ENCODE data around the gene SH3PXD2A. TPM values are rescaled to one million over a fixed set of nuclear protein-coding genes. Genes with fewer than 3 reads are reported as not detected.

SH3PXD2A gene
- total and polyA plus RNA-seq, 12 donors = 5.7 to 34.5 (median 19.2) TPM

DNA sequence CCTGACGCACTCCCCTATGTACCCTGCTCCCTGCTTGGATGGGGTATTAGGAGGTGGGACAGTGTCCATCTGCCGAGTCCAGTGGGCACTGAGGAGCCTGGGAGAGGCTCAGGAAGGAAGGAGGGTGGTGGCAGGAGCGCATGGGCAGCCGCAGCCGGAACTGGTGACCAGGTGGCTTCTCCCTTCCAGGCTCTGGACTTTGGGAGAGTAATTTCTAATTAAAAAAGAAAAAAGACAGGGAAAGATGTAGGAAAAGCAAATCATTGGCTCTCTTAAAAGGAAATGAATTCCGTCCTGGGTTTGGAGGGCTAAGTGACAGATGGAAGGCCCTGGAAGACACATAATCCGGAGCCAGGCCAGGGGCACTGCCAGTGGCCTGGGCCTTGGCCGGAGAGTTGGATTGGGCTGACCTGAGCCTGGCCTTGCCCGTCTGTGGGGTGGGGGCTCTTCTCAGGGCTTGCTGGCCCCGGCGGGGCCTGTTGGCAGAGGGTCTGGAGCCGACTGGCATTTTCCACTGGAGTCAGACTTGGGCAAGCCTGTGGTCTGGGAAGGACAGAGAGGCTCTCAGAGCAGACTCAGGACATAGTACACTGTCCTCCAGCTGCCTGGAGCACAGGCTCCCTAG lies 298.9 kb downstream of the SH3PXD2A start:
- H3K27me3 ChIP-seq = no peaks in the 10 kb centered on the region
- H3K9me3 ChIP-seq (replicated peaks in 1 of 3) = no peaks in the 10 kb centered on the region
- no peaks in the 10 kb centered on the region for H3K36me3 ChIP-seq (replicated peaks in 1 of 2)
- no peak overlapping the region for H3K4me3 ChIP-seq
- TF ChIP-seq POLR2A (IDR thresholded peaks at IDR 0.05) = no peak
- TF ChIP-seq, protein P1, sequence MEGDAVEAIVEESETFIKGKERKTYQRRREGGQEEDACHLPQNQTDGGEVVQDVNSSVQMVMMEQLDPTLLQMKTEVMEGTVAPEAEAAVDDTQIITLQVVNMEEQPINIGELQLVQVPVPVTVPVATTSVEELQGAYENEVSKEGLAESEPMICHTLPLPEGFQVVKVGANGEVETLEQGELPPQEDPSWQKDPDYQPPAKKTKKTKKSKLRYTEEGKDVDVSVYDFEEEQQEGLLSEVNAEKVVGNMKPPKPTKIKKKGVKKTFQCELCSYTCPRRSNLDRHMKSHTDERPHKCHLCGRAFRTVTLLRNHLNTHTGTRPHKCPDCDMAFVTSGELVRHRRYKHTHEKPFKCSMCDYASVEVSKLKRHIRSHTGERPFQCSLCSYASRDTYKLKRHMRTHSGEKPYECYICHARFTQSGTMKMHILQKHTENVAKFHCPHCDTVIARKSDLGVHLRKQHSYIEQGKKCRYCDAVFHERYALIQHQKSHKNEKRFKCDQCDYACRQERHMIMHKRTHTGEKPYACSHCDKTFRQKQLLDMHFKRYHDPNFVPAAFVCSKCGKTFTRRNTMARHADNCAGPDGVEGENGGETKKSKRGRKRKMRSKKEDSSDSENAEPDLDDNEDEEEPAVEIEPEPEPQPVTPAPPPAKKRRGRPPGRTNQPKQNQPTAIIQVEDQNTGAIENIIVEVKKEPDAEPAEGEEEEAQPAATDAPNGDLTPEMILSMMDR (IDR thresholded peaks at IDR 0.05) = no peak
- peaks cover 4 to 6% of the 10 kb centered on the region in 2 donors for H3K4me1 ChIP-seq (replicated peaks in 1 of 2)
- intact Hi-C loops (cut with DNase I) = no loop called here
- DNase-seq = no peak
- peak overlapping the region in 1 of 5 donors; percentile 26 for H3K27ac ChIP-seq
- WGBS, 4 donors = 67 to 92% (median 79%) methylated on average over 12 of the region's 12 CpGs

GRCh38 chr10:103555712-103556111 lies 299.7 kb downstream of the SH3PXD2A start:
- intact Hi-C loops (cut with DNase I) = no loop called here
- peak overlapping the region in 1 of 5 donors; percentile 26 for H3K27ac ChIP-seq
- H3K36me3 ChIP-seq (replicated peaks in 1 of 2) = no peaks in the 10 kb centered on the region
- WGBS, 4 donors = 57 to 67% (median 62%) methylated on average over 8 to 11 of the region's 11 CpGs
- TF ChIP-seq, protein P1 (IDR thresholded peaks at IDR 0.05) = no peak
- TF ChIP-seq POLR2A (IDR thresholded peaks at IDR 0.05) = no peak
- no peaks in the 10 kb centered on the region for H3K27me3 ChIP-seq
- peaks cover 4 to 6% of the 10 kb centered on the region in 2 donors for H3K4me1 ChIP-seq (replicated peaks in 1 of 2)
- H3K4me3 ChIP-seq = peak overlapping the region in 1 of 4 donors; percentile 52
- no peak for DNase-seq
- H3K9me3 ChIP-seq (replicated peaks in 1 of 3) = no peaks in the 10 kb centered on the region

DNA sequence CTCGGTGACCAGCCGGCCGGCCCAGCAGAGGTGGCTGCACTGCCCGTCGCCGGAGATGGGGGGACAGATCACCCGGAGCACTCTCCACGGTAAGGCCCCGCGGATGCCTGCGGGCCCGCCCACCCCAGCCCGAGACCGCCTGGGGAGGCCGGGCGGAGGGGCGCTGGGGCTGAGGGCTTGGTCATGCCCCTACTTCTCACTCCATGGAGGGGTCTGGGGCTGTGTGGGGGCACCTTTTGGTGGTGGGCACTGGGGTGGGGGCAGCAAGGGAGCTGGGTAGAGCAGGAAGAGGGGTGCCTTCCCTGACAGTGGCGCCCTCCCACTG lies 300.1 kb downstream of the SH3PXD2A start:
- H3K9me3 ChIP-seq (replicated peaks in 1 of 3) = no peaks in the 10 kb centered on the region
- H3K27ac ChIP-seq = peak overlapping the region in 1 of 5 donors; percentile 26
- H3K27me3 ChIP-seq = no peaks in the 10 kb centered on the region
- intact Hi-C loops (cut with DNase I) = no loop called here
- TF ChIP-seq, protein P1 (IDR thresholded peaks at IDR 0.05) = no peak
- TF ChIP-seq POLR2A (IDR thresholded peaks at IDR 0.05) = no peak
- H3K4me3 ChIP-seq = peak overlapping the region in 1 of 4 donors; percentile 52
- H3K36me3 ChIP-seq (replicated peaks in 1 of 2) = no peaks in the 10 kb centered on the region
- 2 to 80% (median 25%) methylated on average over 1 to 18 of the region's 18 CpGs for WGBS, 4 donors
- H3K4me1 ChIP-seq (replicated peaks in 1 of 2) = peaks cover 4 to 6% of the 10 kb centered on the region in 2 donors
- DNase-seq = no peak

DNA sequence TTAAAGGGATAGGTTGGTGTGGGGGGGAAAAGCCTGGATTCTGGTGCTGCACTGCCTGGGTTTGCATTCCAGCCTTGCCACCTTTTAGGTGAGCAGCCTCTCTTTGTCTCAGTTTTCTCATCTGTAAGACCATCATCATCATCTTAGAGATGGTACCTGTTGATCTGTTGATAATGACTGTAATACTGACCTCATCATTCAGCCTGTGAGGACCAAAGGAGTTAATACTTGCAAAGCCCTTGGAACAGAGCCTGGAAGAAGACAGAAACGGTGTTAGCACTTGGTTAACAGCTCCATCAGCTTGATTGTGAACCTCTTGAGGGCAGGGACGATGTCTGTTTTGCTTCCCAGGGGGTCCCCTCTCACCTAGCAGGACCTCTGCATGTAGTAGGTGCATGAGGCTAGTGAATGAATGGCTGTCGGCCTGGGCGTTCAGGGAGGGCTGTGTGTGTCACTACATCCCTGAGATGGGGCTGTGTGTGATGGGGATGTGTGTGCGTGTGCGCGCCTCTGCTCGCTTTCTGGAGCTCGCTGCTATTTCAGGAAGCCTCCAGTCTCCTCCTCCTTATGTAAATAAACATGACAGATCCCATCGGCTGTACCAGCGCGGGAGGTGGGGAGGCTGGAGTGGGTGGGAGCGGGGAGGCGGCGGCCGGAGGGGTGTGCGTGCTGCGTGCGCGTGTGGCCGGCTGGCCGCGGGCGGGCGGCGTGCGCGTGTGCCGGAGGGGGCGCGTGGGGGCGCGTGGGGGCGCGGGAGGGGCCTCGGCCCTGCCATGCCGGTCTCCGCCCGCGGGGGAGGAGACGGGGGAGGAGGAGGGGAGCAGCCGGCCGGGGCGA lies 300.7 kb downstream of the SH3PXD2A start:
- no peaks in the 10 kb centered on the region for H3K36me3 ChIP-seq (replicated peaks in 1 of 2)
- H3K27me3 ChIP-seq = no peaks in the 10 kb centered on the region
- DNase-seq = peak; percentile 59 to 88 (median 62)
- no peaks in the 10 kb centered on the region for H3K9me3 ChIP-seq (replicated peaks in 1 of 3)
- intact Hi-C loops (cut with DNase I) = no loop called here
- TF ChIP-seq, protein P1 (IDR thresholded peaks at IDR 0.05) = no peak
- TF ChIP-seq POLR2A (IDR thresholded peaks at IDR 0.05) = no peak
- 3 to 6% (median 4%) methylated on average over 9 to 44 of the region's 44 CpGs; no CpG with 5 or more reads in 1 of the 4 donors for WGBS, 4 donors
- H3K4me1 ChIP-seq (replicated peaks in 1 of 2) = peaks cover 4 to 6% of the 10 kb centered on the region in 2 donors
- peak overlapping the region in 1 of 5 donors; percentile 49 for H3K27ac ChIP-seq
- peak overlapping the region in 1 of 4 donors; percentile 52 for H3K4me3 ChIP-seq

Data from adrenal gland (tissue), 12 donors.